GM10248 (cell line): ENCODE data around the gene AQP12B.

Source experiments
- CTCF ChIA-PET: fragments of 300-600 bp; sonication (Branson Sonifier 250); formaldehyde crosslinking; extraction: SDS; loops from one replicate; lab custom pipeline; 2021; ENCODE audit warnings: antibody characterized with exemption; lab: Yijun Ruan, JAX
- POLR2A ChIA-PET: fragments of 350-650 bp; sonication (Branson Sonifier 250); formaldehyde crosslinking; extraction: SDS; loops from one replicate; lab custom pipeline; 2020; ENCODE audit warnings: antibody characterized with exemption; lab: Yijun Ruan, JAX
- DNase-seq: peaks from one replicate; pipeline ENCODE4 v3.0.0; 2012; ENCODE audit errors: extremely low spot score
- TF ChIP-seq, protein P1 (sequence below): IDR thresholded peaks from 2 replicates; pipeline ENCODE4 v1.5.1; 2012; ENCODE audit warnings: mild to moderate bottlenecking, low read depth; ENCODE audit errors: extremely low read depth, missing control alignments, control extremely low read depth

The AQP12B gene

GRCh38 chr2:240718896-240719490 is 36.3 kb upstream of the AQP12B start:
- TF ChIP-seq, protein P1, sequence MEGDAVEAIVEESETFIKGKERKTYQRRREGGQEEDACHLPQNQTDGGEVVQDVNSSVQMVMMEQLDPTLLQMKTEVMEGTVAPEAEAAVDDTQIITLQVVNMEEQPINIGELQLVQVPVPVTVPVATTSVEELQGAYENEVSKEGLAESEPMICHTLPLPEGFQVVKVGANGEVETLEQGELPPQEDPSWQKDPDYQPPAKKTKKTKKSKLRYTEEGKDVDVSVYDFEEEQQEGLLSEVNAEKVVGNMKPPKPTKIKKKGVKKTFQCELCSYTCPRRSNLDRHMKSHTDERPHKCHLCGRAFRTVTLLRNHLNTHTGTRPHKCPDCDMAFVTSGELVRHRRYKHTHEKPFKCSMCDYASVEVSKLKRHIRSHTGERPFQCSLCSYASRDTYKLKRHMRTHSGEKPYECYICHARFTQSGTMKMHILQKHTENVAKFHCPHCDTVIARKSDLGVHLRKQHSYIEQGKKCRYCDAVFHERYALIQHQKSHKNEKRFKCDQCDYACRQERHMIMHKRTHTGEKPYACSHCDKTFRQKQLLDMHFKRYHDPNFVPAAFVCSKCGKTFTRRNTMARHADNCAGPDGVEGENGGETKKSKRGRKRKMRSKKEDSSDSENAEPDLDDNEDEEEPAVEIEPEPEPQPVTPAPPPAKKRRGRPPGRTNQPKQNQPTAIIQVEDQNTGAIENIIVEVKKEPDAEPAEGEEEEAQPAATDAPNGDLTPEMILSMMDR = no peak
- ChIA-PET POLR2A (no interaction called here), CTCF (interaction anchor here (1.1 kb wide), 1 partner anchor 11 kb away, joined by 3 read pairs; no protein-coding TSS in a partner anchor)
- no peak for DNase-seq

DNA sequence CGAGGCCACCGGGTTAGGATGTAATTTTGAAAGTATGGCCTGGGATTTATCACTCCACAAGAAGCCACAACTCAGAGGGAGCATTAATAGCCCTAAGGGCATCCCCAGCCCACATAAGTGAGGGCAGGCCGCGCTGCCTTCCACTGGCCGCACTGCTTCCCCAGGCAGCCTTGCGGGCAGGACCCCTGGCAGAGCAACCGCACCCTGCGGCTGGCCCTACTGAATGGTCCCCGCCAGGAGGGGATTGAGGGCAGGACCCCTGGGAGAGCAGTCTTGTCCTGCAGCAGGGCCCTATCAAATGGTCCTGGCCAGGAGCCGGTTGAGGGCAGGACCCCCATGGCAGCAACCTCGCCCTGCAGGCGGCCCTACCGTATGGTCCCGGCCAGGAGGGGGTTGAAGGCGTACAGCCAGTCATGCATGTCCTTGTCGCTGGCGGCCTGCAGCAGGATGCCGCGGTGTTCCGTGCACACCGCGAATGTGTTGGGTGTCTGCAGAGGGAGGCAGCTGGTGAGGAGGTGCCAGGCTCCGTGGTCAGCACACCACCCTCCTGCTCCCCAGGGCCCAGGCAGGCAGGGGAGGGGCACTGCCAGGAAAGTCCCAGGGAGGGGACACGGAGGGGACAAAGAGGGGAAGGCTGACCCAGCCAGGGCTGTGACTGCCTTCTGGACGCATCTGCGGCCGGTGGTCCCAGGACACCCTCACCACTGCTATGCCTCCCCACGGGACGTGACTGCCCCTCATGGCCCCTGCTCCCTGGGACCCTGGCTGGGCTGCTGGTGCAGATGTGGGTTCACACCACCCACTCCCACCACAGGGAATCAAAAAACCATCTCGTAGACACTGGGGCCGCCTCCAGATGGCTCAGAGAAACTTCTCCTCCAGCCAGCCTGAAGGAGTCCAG is 35.2 kb upstream of the AQP12B start:
- TF ChIP-seq, protein P1 = no peak
- no peak for DNase-seq
- POLR2A ChIA-PET = no interaction called here
- CTCF ChIA-PET = no interaction called here

- DNase-seq = no peak
- TF ChIP-seq, protein P1 = no peak
- CTCF ChIA-PET = interaction anchor here (1.2 kb wide), 1 partner anchor 203 kb away, joined by 3 read pairs; no protein-coding TSS in a partner anchor
- POLR2A ChIA-PET = no interaction called here
Observed at GRCh38 chr2:240717181-240717641, 34.5 kb upstream of the AQP12B start.

DNA sequence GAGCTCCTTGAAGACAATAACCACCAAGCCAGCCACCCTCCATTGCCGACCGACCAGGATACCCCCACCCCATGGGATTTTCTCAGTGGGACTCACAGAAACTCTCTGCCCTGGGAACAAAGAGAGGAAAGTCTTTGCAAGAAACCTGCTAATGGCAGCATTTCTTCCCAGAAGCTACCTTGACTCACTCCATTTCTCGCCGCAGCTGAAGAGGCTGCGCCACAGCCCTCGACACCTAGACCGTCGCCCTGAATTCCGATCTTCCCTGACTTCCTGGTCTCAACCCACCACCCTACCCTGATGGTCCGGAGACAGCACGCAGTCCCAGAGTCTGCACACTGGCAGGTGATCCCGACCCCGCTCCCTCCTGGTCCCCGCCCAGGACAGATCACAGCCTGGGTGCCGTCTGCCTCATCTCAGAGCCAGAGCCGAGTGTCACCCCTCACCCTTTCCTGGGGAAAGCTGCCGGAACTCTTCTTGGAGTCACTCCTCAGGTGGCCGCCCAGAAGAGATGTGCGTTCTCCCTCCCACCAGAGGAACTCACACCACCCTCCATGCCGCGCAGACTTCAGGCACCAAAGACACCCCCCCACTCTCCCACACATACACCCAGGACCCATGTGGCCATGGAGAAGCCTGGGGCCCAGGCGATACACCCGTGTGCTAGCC is 33.6 kb upstream of the AQP12B start:
- POLR2A ChIA-PET = no interaction called here
- TF ChIP-seq, protein P1 = no peak
- CTCF ChIA-PET = interaction anchor here (1.2 kb wide), 1 partner anchor 202 kb away, joined by 3 read pairs; no protein-coding TSS in a partner anchor
- no peak for DNase-seq

GRCh38 chr2:240714747-240715725 is 32.4 kb upstream of the AQP12B start:
- DNase-seq = no peak
- ChIA-PET POLR2A (no interaction called here), CTCF (interaction anchor here (1.1 kb wide), 1 partner anchor 201 kb away, joined by 3 read pairs; no protein-coding TSS in a partner anchor)
- TF ChIP-seq, protein P1 = no peak
